ENCODE data around the gene TGM4. TPM values are rescaled to one million over a fixed set of nuclear protein-coding genes. Genes with fewer than 3 reads are reported as not detected.

Gene TGM4
- total and polyA plus RNA-seq, 7 experiments from 2014 or later, result 0.07 TPM; not detected in 6

DNA sequence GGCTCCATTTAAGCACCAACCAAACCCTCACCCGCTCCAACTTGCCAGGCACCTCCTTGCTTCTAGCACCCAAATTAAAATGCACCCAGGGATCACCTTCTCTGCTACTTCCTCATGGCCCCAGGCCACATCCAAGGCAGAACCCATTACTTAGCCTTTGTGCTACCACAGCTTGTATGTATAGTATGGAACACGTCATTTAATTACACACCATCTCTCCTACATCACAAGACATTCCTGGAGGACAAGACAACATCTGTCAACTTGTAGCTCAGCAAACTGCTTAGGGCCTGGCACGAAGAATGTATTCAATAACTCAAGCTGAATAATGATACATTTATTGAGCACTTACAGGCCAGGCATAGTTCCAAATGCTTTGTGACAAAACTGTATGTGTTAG is 78.3 kb downstream of the TGM4 start:
- H3K27ac Mint-ChIP-seq, result peak overlapping the region in 2 of 9 donors; percentile 1 to 53
- peaks cover 9 to 45% (median 35%) of the 10 kb centered on the region in 7 donors for H3K4me1 Mint-ChIP-seq
- H3K4me3 Mint-ChIP-seq, result no peak overlapping the region
- Histone ChIP-seq H3K27me3 (ENCODE audit: control insufficient read depth in 2 of 2, insufficient read depth in 2 of 2, low read length in 2 of 2) (no peaks in the 10 kb centered on the region), H3K36me3 (ENCODE audit: control insufficient read depth in 2 of 3, insufficient read depth in 3 of 3, low read length in 3 of 3) (peaks cover 0 to 25% (median 0%) of the 10 kb centered on the region in 3 experiments), H3K4me1 (ENCODE audit: control insufficient read depth in 2 of 2, insufficient read depth in 2 of 2, low read length in 2 of 2) (no peaks in the 10 kb centered on the region), H3K4me3 (ENCODE audit: low read length) (no peak overlapping the region), H3K27ac (ENCODE audit: low read depth, low read length) (no peak overlapping the region), H3K9me3 (ENCODE audit: control insufficient read depth in 2 of 3, low read length in 3 of 3) (no peaks in the 10 kb centered on the region)
- H3K36me3 Mint-ChIP-seq, result peaks cover 3 to 49% (median 17%) of the 10 kb centered on the region in 5 donors
- POLR2A ChIA-PET, result no interaction called here
- H3K27me3 Mint-ChIP-seq, result no peaks in the 10 kb centered on the region
- no peak for ATAC-seq
- CTCF ChIA-PET, result interaction anchor here (0.7 kb wide), 1 partner anchor 98 kb away, joined by 3 read pairs; no protein-coding TSS in a partner anchor
- intact Hi-C loops (cut with micrococcal nuclease), result no loop called here
- no peaks in the 10 kb centered on the region for H3K9me3 Mint-ChIP-seq
- no peak for DNase-seq

DNA sequence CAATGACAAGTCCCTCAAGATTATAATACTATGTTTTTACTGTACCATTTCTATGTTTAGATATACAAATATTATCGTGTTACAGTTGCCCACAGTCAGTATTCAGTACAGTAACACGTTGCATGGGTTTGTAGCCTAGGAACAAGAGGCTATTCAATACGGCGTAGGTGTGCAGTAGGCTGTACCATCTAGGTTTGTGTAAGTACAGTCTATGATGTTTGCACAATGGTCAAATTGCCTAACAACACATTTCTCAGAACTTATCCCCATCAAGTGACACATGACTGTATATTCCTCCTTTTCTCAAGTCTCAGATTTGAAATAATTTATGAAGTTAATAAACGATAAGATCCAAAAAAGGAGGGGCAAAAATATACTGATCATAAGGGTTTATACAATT is 79.9 kb downstream of the TGM4 start:
- CTCF ChIA-PET, result no interaction called here
- H3K9me3 Mint-ChIP-seq, result no peaks in the 10 kb centered on the region
- DNase-seq, result no peak
- H3K27ac ChIP-seq (ENCODE audit: low read depth, low read length), result no peak overlapping the region
- intact Hi-C loops (cut with micrococcal nuclease), result no loop called here
- no peak for ATAC-seq
- H3K4me1 Mint-ChIP-seq, result peaks cover 7 to 46% (median 34%) of the 10 kb centered on the region in 7 donors
- H3K36me3 Mint-ChIP-seq, result peaks cover 4 to 59% (median 22%) of the 10 kb centered on the region in 5 donors
- no peak overlapping the region for H3K4me3 ChIP-seq (ENCODE audit: low read length)
- H3K27ac Mint-ChIP-seq, result no peak overlapping the region
- POLR2A ChIA-PET, result no interaction called here
- H3K27me3 Mint-ChIP-seq, result no peaks in the 10 kb centered on the region
- H3K4me1 ChIP-seq (ENCODE audit: control insufficient read depth in 2 of 2, insufficient read depth in 2 of 2, low read length in 2 of 2), result no peaks in the 10 kb centered on the region
- H3K27me3 ChIP-seq (ENCODE audit: control insufficient read depth in 2 of 2, insufficient read depth in 2 of 2, low read length in 2 of 2), result no peaks in the 10 kb centered on the region
- peaks cover 0 to 41% (median 4%) of the 10 kb centered on the region in 3 experiments for H3K36me3 ChIP-seq (ENCODE audit: control insufficient read depth in 2 of 3, insufficient read depth in 3 of 3, low read length in 3 of 3)
- H3K9me3 ChIP-seq (ENCODE audit: control insufficient read depth in 2 of 3, low read length in 3 of 3), result no peaks in the 10 kb centered on the region
- H3K4me3 Mint-ChIP-seq, result no peak overlapping the region

DNA sequence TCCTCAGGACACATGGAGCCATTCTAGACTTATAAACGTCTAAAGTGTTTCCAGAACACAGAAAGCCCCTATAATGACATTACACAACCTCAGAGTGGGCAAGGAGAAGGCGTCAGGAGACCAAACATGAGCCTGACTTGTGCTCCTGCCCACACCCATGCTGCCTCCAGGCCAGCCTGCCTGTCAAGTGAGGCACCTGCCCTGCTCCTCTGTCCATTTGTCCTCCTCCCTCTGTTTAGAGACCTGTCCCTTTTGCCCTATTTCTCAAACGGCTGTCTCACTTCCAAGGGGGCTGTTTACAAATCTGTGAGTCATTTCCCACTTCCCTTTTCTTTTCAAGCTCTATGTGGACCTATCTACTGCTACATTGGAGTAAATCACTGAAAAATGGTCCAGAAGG is 80.6 kb downstream of the TGM4 start:
- peaks cover 4 to 59% (median 22%) of the 10 kb centered on the region in 5 donors for H3K36me3 Mint-ChIP-seq
- H3K27ac ChIP-seq (ENCODE audit: low read depth, low read length), result no peak overlapping the region

DNA sequence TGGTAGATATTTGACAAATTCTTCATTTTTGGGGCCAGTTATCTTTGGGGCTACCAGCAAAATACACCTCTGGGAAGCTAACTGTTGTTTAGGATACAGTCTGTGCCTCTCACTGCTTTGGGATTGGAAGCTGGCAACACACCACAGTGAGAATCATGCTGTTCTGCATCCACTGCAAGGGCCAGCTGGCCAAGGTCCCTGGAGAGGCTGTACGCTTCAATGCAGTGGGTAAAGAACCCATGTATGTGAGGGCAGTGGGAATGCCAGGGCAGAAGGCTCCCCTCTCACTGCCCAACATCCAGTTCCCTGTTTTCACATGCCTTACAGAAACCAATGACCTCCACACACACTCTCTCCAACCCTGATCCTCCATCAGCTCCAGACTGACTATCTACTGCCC is 81.5 kb downstream of the TGM4 start:
- ChIA-PET CTCF (no interaction called here), POLR2A (no interaction called here)

More for the DNA sequence above, 80.6 kb downstream of the TGM4 start:
- no peaks in the 10 kb centered on the region for H3K27me3 ChIP-seq (ENCODE audit: control insufficient read depth in 2 of 2, insufficient read depth in 2 of 2, low read length in 2 of 2)
- POLR2A ChIA-PET, result no interaction called here
- no peak overlapping the region for H3K4me3 ChIP-seq (ENCODE audit: low read length)
- DNase-seq, result no peak
- H3K4me1 ChIP-seq (ENCODE audit: control insufficient read depth in 2 of 2, insufficient read depth in 2 of 2, low read length in 2 of 2), result no peaks in the 10 kb centered on the region
- Mint-ChIP-seq H3K4me1 (peaks cover 7 to 46% (median 35%) of the 10 kb centered on the region in 7 donors), H3K4me3 (no peak overlapping the region), H3K27me3 (no peaks in the 10 kb centered on the region), H3K27ac (no peak overlapping the region), H3K9me3 (no peaks in the 10 kb centered on the region)
- H3K9me3 ChIP-seq (ENCODE audit: control insufficient read depth in 2 of 3, low read length in 3 of 3), result no peaks in the 10 kb centered on the region
- ATAC-seq, result peak; percentile 80
- intact Hi-C loops (cut with micrococcal nuclease), result no loop called here
- H3K36me3 ChIP-seq (ENCODE audit: control insufficient read depth in 2 of 3, insufficient read depth in 3 of 3, low read length in 3 of 3), result peaks cover 0 to 41% (median 6%) of the 10 kb centered on the region in 3 experiments
- CTCF ChIA-PET, result no interaction called here

DNA sequence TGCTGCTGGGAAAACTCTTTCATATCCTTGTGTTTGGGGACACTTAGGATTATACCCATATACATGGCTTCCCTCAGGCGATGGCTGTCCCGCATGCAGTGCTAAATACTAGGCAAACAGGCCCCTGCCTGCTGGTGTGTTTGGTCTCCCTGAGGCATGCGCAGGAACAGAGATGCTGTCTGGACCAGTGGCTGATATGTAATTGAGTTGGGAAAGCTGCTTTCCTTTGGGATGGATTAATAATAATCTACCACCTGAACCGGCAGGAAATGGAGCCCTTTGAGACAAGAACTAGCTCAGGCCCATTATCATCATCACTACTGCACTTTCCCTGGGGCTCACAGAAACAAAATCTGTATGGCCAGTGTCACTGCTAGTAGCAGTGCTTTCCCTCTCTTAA is 83.6 kb downstream of the TGM4 start:
- Mint-ChIP-seq H3K9me3 (no peaks in the 10 kb centered on the region), H3K36me3 (peaks cover 4 to 38% (median 16%) of the 10 kb centered on the region in 5 donors), H3K4me1 (peaks cover 11 to 43% (median 34%) of the 10 kb centered on the region in 7 donors), H3K4me3 (no peak overlapping the region), H3K27ac (no peak overlapping the region), H3K27me3 (no peaks in the 10 kb centered on the region)
- H3K27me3 ChIP-seq (ENCODE audit: control insufficient read depth in 2 of 2, insufficient read depth in 2 of 2, low read length in 2 of 2), result no peaks in the 10 kb centered on the region
- no peaks in the 10 kb centered on the region for H3K9me3 ChIP-seq (ENCODE audit: control insufficient read depth in 2 of 3, low read length in 3 of 3)
- no peaks in the 10 kb centered on the region for H3K4me1 ChIP-seq (ENCODE audit: control insufficient read depth in 2 of 2, insufficient read depth in 2 of 2, low read length in 2 of 2)
- no peak overlapping the region for H3K27ac ChIP-seq (ENCODE audit: low read depth, low read length)
- intact Hi-C loops (cut with micrococcal nuclease), result no loop called here
- ChIA-PET POLR2A (no interaction called here), CTCF (no interaction called here)
- ATAC-seq (no peak), DNase-seq (no peak)
- H3K36me3 ChIP-seq (ENCODE audit: control insufficient read depth in 2 of 3, insufficient read depth in 3 of 3, low read length in 3 of 3), result peaks cover 0 to 41% (median 6%) of the 10 kb centered on the region in 3 experiments
- no peak overlapping the region for H3K4me3 ChIP-seq (ENCODE audit: low read length)

More for the DNA sequence above, 81.5 kb downstream of the TGM4 start:
- DNase-seq (no peak), ATAC-seq (no peak)
- Histone ChIP-seq H3K4me1 (ENCODE audit: control insufficient read depth in 2 of 2, insufficient read depth in 2 of 2, low read length in 2 of 2) (no peaks in the 10 kb centered on the region), H3K36me3 (ENCODE audit: control insufficient read depth in 2 of 3, insufficient read depth in 3 of 3, low read length in 3 of 3) (peaks cover 0 to 41% (median 6%) of the 10 kb centered on the region in 3 experiments), H3K4me3 (ENCODE audit: low read length) (no peak overlapping the region), H3K9me3 (ENCODE audit: control insufficient read depth in 2 of 3, low read length in 3 of 3) (no peaks in the 10 kb centered on the region), H3K27ac (ENCODE audit: low read depth, low read length) (no peak overlapping the region), H3K27me3 (ENCODE audit: control insufficient read depth in 2 of 2, insufficient read depth in 2 of 2, low read length in 2 of 2) (no peaks in the 10 kb centered on the region)
- Mint-ChIP-seq H3K9me3 (no peaks in the 10 kb centered on the region), H3K27ac (peak overlapping the region in 1 of 9 donors; percentile 9), H3K27me3 (no peaks in the 10 kb centered on the region), H3K36me3 (peaks cover 4 to 54% (median 22%) of the 10 kb centered on the region in 5 donors), H3K4me3 (no peak overlapping the region), H3K4me1 (peaks cover 11 to 45% (median 33%) of the 10 kb centered on the region in 7 donors)
- intact Hi-C loops (cut with micrococcal nuclease), result no loop called here

DNA sequence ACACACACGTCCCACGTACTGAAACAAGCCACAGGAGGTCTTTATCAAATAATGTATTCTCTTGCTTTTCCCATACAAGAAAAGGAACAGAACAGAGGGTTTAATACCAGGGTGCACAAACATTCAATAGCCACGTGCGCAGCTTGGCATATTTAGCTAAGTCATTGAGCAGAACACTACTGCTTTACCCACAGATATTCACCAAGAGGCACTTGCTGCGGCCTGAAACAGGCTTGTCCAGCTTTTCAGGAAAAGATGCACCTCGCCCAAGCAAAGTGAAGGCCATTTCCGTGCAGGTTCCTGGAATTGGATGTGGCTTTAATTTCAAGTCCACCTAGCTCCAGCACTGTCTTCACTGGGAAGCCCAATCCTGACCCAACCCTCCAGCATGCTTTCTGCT is 84.0 kb downstream of the TGM4 start:
- no peak overlapping the region for H3K27ac Mint-ChIP-seq

DNA sequence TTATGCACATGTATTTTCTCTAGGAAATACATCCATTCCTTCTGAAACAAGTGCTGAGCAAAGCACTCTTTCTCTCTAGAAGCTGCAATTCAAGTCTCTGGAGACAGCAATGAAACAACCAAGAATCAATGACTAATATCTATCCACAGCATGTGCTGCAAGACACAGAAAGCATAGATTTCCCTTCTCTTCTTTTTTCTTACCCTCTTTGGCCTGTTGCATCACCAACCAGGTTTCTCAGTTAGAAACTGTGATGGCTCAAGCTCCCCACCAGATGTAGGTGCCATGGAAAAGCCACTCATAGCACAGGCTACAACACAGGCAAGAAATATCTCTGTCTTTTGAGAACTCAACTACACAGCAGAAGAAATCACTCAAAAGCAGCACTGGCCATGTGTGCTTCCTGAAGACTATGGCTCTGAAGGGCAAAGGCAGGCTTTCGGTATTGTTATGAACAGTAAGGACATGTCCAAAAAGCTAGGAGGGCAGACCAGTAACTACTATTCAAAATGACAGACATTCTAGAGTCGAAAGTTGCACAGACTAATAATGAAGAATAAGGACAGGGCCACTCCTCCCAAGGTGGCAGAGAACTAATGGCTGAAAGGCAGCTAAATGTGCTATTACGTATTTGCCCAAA is 86.1 kb downstream of the TGM4 start:
- H3K9me3 ChIP-seq (ENCODE audit: control insufficient read depth in 2 of 3, low read length in 3 of 3), result no peaks in the 10 kb centered on the region
- no peak for DNase-seq
- no peak overlapping the region for H3K27ac Mint-ChIP-seq

More for the DNA sequence above, 84.0 kb downstream of the TGM4 start:
- CTCF ChIA-PET, result no interaction called here
- no peaks in the 10 kb centered on the region for H3K4me1 ChIP-seq (ENCODE audit: control insufficient read depth in 2 of 2, insufficient read depth in 2 of 2, low read length in 2 of 2)
- no peak for ATAC-seq
- Mint-ChIP-seq H3K36me3 (peaks cover 4 to 38% (median 16%) of the 10 kb centered on the region in 5 donors), H3K4me1 (peaks cover 11 to 47% (median 36%) of the 10 kb centered on the region in 7 donors), H3K9me3 (no peaks in the 10 kb centered on the region), H3K27me3 (no peaks in the 10 kb centered on the region), H3K4me3 (no peak overlapping the region)
- peaks cover 0 to 41% (median 6%) of the 10 kb centered on the region in 3 experiments for H3K36me3 ChIP-seq (ENCODE audit: control insufficient read depth in 2 of 3, insufficient read depth in 3 of 3, low read length in 3 of 3)
- no peaks in the 10 kb centered on the region for H3K27me3 ChIP-seq (ENCODE audit: control insufficient read depth in 2 of 2, insufficient read depth in 2 of 2, low read length in 2 of 2)
- POLR2A ChIA-PET, result no interaction called here
- intact Hi-C loops (cut with micrococcal nuclease), result no loop called here
- H3K27ac ChIP-seq (ENCODE audit: low read depth, low read length), result no peak overlapping the region
- no peaks in the 10 kb centered on the region for H3K9me3 ChIP-seq (ENCODE audit: control insufficient read depth in 2 of 3, low read length in 3 of 3)
- no peak overlapping the region for H3K4me3 ChIP-seq (ENCODE audit: low read length)
- DNase-seq, result no peak

More for the DNA sequence above, 86.1 kb downstream of the TGM4 start:
- ChIA-PET POLR2A (no interaction called here), CTCF (no interaction called here)
- ATAC-seq, result no peak
- no peak overlapping the region for H3K27ac ChIP-seq (ENCODE audit: low read depth, low read length)
- Mint-ChIP-seq H3K27me3 (no peaks in the 10 kb centered on the region), H3K9me3 (no peaks in the 10 kb centered on the region), H3K4me1 (peaks cover 18 to 67% (median 49%) of the 10 kb centered on the region in 7 donors), H3K4me3 (no peak overlapping the region), H3K36me3 (peaks cover 4 to 38% (median 16%) of the 10 kb centered on the region in 5 donors)
- no peaks in the 10 kb centered on the region for H3K4me1 ChIP-seq (ENCODE audit: control insufficient read depth in 2 of 2, insufficient read depth in 2 of 2, low read length in 2 of 2)
- peaks cover 0 to 30% (median 6%) of the 10 kb centered on the region in 3 experiments for H3K36me3 ChIP-seq (ENCODE audit: control insufficient read depth in 2 of 3, insufficient read depth in 3 of 3, low read length in 3 of 3)
- no peak overlapping the region for H3K4me3 ChIP-seq (ENCODE audit: low read length)
- intact Hi-C loops (cut with micrococcal nuclease), result no loop called here
- H3K27me3 ChIP-seq (ENCODE audit: control insufficient read depth in 2 of 2, insufficient read depth in 2 of 2, low read length in 2 of 2), result no peaks in the 10 kb centered on the region
